ENCODE measurements around the gene TMEM132C.
"Not testable (repeated sequence)": the region's sequence is repeated elsewhere in the genome, so short reads cannot be mapped to it uniquely, and the experiment has no call there.

The TMEM132C gene

GRCh38 chr12:128573907-128574306 lies 306.9 kb downstream of the TMEM132C start:
- no peak for DNase-seq

- DNase-seq: no peak
Observed at GRCh38 chr12:128578045-128578444, 311.1 kb downstream of the TMEM132C start.

GRCh38 chr12:128581321-128581761 lies 314.4 kb downstream of the TMEM132C start:
- no peak for DNase-seq

- no peak for DNase-seq
Observed at GRCh38 chr12:128583453-128583852, 316.5 kb downstream of the TMEM132C start.

- no peak for DNase-seq
Observed at GRCh38 chr12:128586451-128587029, 319.6 kb downstream of the TMEM132C start.

- no peak for DNase-seq
Observed at GRCh38 chr12:128587918-128588317, 320.9 kb downstream of the TMEM132C start.

GRCh38 chr12:128592220-128592744 lies 325.3 kb downstream of the TMEM132C start:
- no peak for DNase-seq

GRCh38 chr12:128594521-128594920 lies 327.6 kb downstream of the TMEM132C start:
- DNase-seq: no peak

- DNase-seq: no peak
Observed at GRCh38 chr12:128595609-128596008, 328.6 kb downstream of the TMEM132C start.

GRCh38 chr12:128600886-128601285 lies 333.9 kb downstream of the TMEM132C start:
- DNase-seq: no peak

- DNase-seq: no peak
Observed at GRCh38 chr12:128603573-128604115, 336.7 kb downstream of the TMEM132C start.

- DNase-seq: not testable (repeated sequence)
Observed at GRCh38 chr12:128604219-128604618, 337.2 kb downstream of the TMEM132C start.

- DNase-seq: no peak
Observed at GRCh38 chr12:128606051-128606450, 339.1 kb downstream of the TMEM132C start.

- DNase-seq: no peak
Observed at GRCh38 chr12:128606538-128606937, 339.6 kb downstream of the TMEM132C start.

GRCh38 chr12:128606970-128607369 lies 340.0 kb downstream of the TMEM132C start:
- DNase-seq: no peak

- no peak for DNase-seq
Observed at GRCh38 chr12:128607641-128608040, 340.7 kb downstream of the TMEM132C start.

GRCh38 chr12:128609861-128610260 lies 342.9 kb downstream of the TMEM132C start:
- no peak for DNase-seq

GRCh38 chr12:128611736-128612135 lies 344.8 kb downstream of the TMEM132C start:
- DNase-seq: no peak

- no peak for DNase-seq
Observed at GRCh38 chr12:128612150-128612850, 345.3 kb downstream of the TMEM132C start.

GRCh38 chr12:128613837-128614590 lies 347.0 kb downstream of the TMEM132C start:
- no peak for DNase-seq

GRCh38 chr12:128617304-128617833 lies 350.4 kb downstream of the TMEM132C start:
- no peak for DNase-seq

- DNase-seq: no peak
Observed at GRCh38 chr12:128619263-128619662, 352.3 kb downstream of the TMEM132C start.

- no peak for DNase-seq
Observed at GRCh38 chr12:128621304-128621703, 354.3 kb downstream of the TMEM132C start.

Data from CD4-positive, alpha-beta T cell treated with Interleukin-10 for 1 hour (primary cell).